A673 (cell line): ENCODE measurements around the gene RBFOX1. TPM values are rescaled to one million over a fixed set of nuclear protein-coding genes. Genes with fewer than 3 reads are reported as not detected.

Source experiments
- BruUV-seq: library from RNA; stranded (reverse); fragments of 400-500 nt; replicated peaks from 2 replicates; lab custom pipeline; 2021; lab: Mats Ljungman, UMichigan
- CTCF ChIA-PET: fragments of 300-600 bp; sonication (Branson Sonifier 250); formaldehyde crosslinking; loops from one replicate; lab custom pipeline; 2022; ENCODE audit warnings: antibody characterized with exemption; lab: Charles Lee
- POLR2A ChIA-PET: fragments of 300-600 bp; sonication (Branson Sonifier 250); formaldehyde crosslinking; loops from one replicate; lab custom pipeline; 2022; ENCODE audit warnings: antibody characterized with exemption; ENCODE audit not compliant: low non-redundant PET; lab: Charles Lee
- DNase-seq: peaks from one replicate; pipeline ENCODE4 v3.0.0-alpha.2; 2015; ENCODE audit warnings: low spot score
- H3K27ac ChIP-seq: fragments of 200-600 bp; sonication (generic); 2 replicates; pipeline ENCODE4 v1.5.1; 2016; ENCODE audit warnings: mixed run types, low read depth, mild to moderate bottlenecking, mixed read lengths, antibody characterized with exemption, low read length; ENCODE audit not compliant: poor library complexity, severe bottlenecking
- H3K27me3 ChIP-seq: fragments of 200-600 bp; sonication (generic); replicated peaks from 2 replicates; pipeline ENCODE4 v1.6.1; 2017; ENCODE audit warnings: mixed run types, low read depth, mild to moderate bottlenecking, mixed read lengths, antibody characterized with exemption, low read length; ENCODE audit not compliant: insufficient read depth, poor library complexity
- H3K36me3 ChIP-seq: fragments of 200-600 bp; sonication (generic); 2 replicates; pipeline ENCODE4 v1.6.1; 2016; ENCODE audit warnings: mixed run types, mild to moderate bottlenecking, mixed read lengths, antibody characterized with exemption, low read length; ENCODE audit not compliant: insufficient read depth, poor library complexity, severe bottlenecking
- H3K4me1 ChIP-seq: fragments of 200-600 bp; sonication (generic); 2 replicates; pipeline ENCODE4 v1.6.1; 2017; ENCODE audit warnings: mixed run types, mild to moderate bottlenecking, mixed read lengths, antibody characterized with exemption, low read length; ENCODE audit not compliant: insufficient read depth, poor library complexity, severe bottlenecking
- H3K4me3 ChIP-seq: fragments of 200-600 bp; sonication (generic); 2 replicates; pipeline ENCODE4 v1.5.1; 2016; ENCODE audit warnings: low read depth, mixed run types, mild to moderate bottlenecking, mixed read lengths, low read length; ENCODE audit not compliant: poor library complexity, severe bottlenecking
- H3K9me3 ChIP-seq: fragments of 200-600 bp; sonication (generic); 2 replicates; pipeline ENCODE4 v1.6.1; 2016; ENCODE audit warnings: mixed run types, low read depth, mild to moderate bottlenecking, mixed read lengths, antibody characterized with exemption, low read length; ENCODE audit not compliant: poor library complexity, severe bottlenecking
- EZH2 ChIP-seq: fragments of 200-600 bp; sonication (generic); IDR thresholded peaks from 2 replicates; pipeline ENCODE4 v1.6.1; 2017; ENCODE audit warnings: borderline replicate concordance, low read depth, mild to moderate bottlenecking, mixed read lengths, antibody characterized with exemption, low read length; ENCODE audit not compliant: poor library complexity, severe bottlenecking
- intact Hi-C: fragments of 100-400 bp; cut with micrococcal nuclease; formaldehyde crosslinking; loops from one replicate; pipeline ENCODE4 v1.10.0; 2022; ENCODE audit not compliant: unreplicated experiment
- total RNA-seq: library from RNA; stranded (reverse); gene quantifications from 2 replicates; pipeline ENCODE4 v1.2.3, GENCODE V29; 2021
- TF ChIP-seq, protein P1 (sequence below): fragments of 300-800, 200-600 bp; sonication (generic); conservative IDR thresholded peaks from 2 replicates; pipeline ENCODE4 v1.5.1; 2017; ENCODE audit warnings: low read depth, mild to moderate bottlenecking, antibody characterized with exemption, low read length, moderate library complexity, mixed read lengths

Gene RBFOX1
- total RNA-seq, 1 experiment from 2014 or later: 1.8 TPM

DNA sequence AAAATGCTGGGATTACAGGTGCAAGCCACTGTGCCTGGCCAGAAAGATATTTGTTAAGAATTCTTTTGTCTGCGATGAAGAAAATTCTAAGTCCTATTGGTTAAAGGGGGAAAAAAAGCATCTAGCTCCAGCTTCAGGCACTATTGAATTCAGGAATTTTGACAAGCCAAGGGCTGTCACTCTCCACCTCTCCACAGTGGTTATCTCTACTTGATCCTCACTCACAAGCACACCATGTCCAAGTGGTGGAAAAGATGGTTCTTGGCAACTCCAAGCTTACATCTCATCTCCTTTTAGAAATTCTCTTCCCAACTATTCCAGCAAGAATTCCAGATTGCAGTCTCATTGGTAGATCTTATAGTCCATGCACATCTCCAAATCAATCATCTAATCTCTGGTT, 7.1 kb downstream of the RBFOX1 start:
- CTCF ChIA-PET: no interaction called here

DNA sequence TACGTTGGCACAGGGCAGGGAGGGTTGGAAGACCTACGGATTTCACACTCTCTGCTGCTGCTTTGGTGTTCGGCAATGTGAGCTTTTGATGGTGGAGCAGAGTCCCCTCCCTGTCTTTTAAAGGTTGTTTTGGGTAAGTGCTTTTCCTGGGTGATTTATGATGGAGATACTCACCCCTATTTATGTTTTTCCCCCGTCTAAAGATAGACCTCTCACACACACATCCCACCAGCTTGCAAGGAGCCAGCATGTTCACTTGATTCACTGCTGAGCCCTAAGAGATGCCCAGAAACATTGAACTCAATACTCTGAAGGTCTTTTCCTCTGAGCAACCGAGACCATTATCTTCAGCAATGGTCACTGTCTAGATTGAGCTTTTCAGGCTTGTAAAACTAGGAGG, 8.3 kb downstream of the RBFOX1 start:
- H3K27me3 ChIP-seq: no peaks in the 10 kb centered on the region
- no peaks in the 10 kb centered on the region for H3K4me1 ChIP-seq
- DNase-seq: no peak
- H3K27ac ChIP-seq: no peak overlapping the region
- no peaks in the 10 kb centered on the region for H3K36me3 ChIP-seq
- intact Hi-C loops: no loop called here
- TF ChIP-seq, protein P1, sequence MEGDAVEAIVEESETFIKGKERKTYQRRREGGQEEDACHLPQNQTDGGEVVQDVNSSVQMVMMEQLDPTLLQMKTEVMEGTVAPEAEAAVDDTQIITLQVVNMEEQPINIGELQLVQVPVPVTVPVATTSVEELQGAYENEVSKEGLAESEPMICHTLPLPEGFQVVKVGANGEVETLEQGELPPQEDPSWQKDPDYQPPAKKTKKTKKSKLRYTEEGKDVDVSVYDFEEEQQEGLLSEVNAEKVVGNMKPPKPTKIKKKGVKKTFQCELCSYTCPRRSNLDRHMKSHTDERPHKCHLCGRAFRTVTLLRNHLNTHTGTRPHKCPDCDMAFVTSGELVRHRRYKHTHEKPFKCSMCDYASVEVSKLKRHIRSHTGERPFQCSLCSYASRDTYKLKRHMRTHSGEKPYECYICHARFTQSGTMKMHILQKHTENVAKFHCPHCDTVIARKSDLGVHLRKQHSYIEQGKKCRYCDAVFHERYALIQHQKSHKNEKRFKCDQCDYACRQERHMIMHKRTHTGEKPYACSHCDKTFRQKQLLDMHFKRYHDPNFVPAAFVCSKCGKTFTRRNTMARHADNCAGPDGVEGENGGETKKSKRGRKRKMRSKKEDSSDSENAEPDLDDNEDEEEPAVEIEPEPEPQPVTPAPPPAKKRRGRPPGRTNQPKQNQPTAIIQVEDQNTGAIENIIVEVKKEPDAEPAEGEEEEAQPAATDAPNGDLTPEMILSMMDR: no peak
- no peak for TF ChIP-seq EZH2
- ChIA-PET CTCF (no interaction called here), POLR2A (no interaction called here)
- H3K4me3 ChIP-seq: no peak overlapping the region
- H3K9me3 ChIP-seq: no peaks in the 10 kb centered on the region
- BruUV-seq: no TSS peak

More for the DNA sequence above, 7.1 kb downstream of the RBFOX1 start:
- Histone ChIP-seq H3K27me3 (no peaks in the 10 kb centered on the region), H3K36me3 (no peaks in the 10 kb centered on the region), H3K9me3 (no peaks in the 10 kb centered on the region), H3K27ac (no peak overlapping the region), H3K4me1 (no peaks in the 10 kb centered on the region), H3K4me3 (no peak overlapping the region)
- POLR2A ChIA-PET: no interaction called here
- no TSS peak for BruUV-seq
- intact Hi-C loops: no loop called here
- TF ChIP-seq, protein P1: no peak
- TF ChIP-seq EZH2: no peak
- no peak for DNase-seq

DNA sequence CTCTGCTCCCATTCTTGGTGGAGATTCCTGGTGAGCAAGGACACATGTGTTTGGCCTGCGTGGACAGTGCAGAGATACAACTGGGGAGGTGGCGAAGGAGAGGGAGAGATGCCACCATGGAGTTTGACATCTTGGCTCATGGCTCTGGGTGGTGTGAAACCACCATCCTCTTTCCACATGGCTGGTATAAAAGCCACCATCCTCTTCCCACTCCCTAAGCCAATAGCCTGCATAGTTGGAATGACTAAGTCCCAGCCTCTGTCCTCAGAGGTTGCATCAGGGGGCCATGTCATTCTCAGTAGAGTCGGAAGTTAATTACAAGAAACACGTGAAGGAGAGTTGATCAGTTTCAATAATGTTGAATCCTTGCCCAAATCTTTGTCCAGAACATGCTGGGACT, 10.0 kb downstream of the RBFOX1 start:
- Histone ChIP-seq H3K27me3 (no peaks in the 10 kb centered on the region), H3K4me3 (no peak overlapping the region), H3K9me3 (no peaks in the 10 kb centered on the region), H3K4me1 (no peaks in the 10 kb centered on the region), H3K27ac (no peak overlapping the region), H3K36me3 (no peaks in the 10 kb centered on the region)
- intact Hi-C loops: no loop called here
- ChIA-PET CTCF (no interaction called here), POLR2A (no interaction called here)
- no TSS peak for BruUV-seq
- no peak for DNase-seq
- TF ChIP-seq, protein P1: no peak
- no peak for TF ChIP-seq EZH2
